Measurements from ENCODE around the gene UNC45B. TPM values are rescaled to one million over a fixed set of nuclear protein-coding genes. Genes with fewer than 3 reads are reported as not detected.

UNC45B gene
- total and polyA plus RNA-seq, 11 donors, result 49.1 to 305 (median 204) TPM

GRCh38 chr17:35167046-35167445, 19.4 kb downstream of the UNC45B start:
- DNase-seq (no peak), ATAC-seq (no peak)
- Histone ChIP-seq H3K4me1 (peaks cover 0 to 14% (median 0%) of the 10 kb centered on the region in 12 donors), H3K36me3 (peaks cover 0 to 81% (median 16%) of the 10 kb centered on the region in 9 donors), H3K4me3 (no peak overlapping the region), H3K27ac (no peak overlapping the region), H3K9me3 (no peaks in the 10 kb centered on the region), H3K27me3 (no peaks in the 10 kb centered on the region)
- TF ChIP-seq CTCF (IDR thresholded peaks at IDR 0.05) (no peak), POLR2A (IDR thresholded peaks at IDR 0.05) (no peak)
- 17 to 51% (median 33%) methylated on average over 1 to 3 of the region's 3 CpGs for WGBS, 4 donors
- intact Hi-C loops (cut with DNase I), result loop anchor here in 4 of 10 donors (5.0 to 10.0 kb wide), 4 partner anchors 360 to 578 kb away; partner anchors contain the start of gene SLFN12L (in 1 of the 4)

GRCh38 chr17:35167666-35168065, 20.0 kb downstream of the UNC45B start:
- no peak for ATAC-seq
- no peak overlapping the region for H3K4me3 ChIP-seq
- WGBS, 4 donors, result 80 to 88% (median 83%) methylated on average over 1 of the region's 1 CpG
- no peaks in the 10 kb centered on the region for H3K9me3 ChIP-seq
- no peak for TF ChIP-seq CTCF (IDR thresholded peaks at IDR 0.05)
- intact Hi-C loops (cut with DNase I), result loop anchor here in 4 of 10 donors (5.0 to 10.0 kb wide), 4 partner anchors 360 to 577 kb away; partner anchors contain the start of gene SLFN12L (in 1 of the 4)
- H3K27ac ChIP-seq, result no peak overlapping the region
- DNase-seq, result no peak
- H3K36me3 ChIP-seq, result peaks cover 0 to 82% (median 16%) of the 10 kb centered on the region in 9 donors
- H3K4me1 ChIP-seq, result peaks cover 0 to 10% (median 0%) of the 10 kb centered on the region in 12 donors
- no peaks in the 10 kb centered on the region for H3K27me3 ChIP-seq

- TF ChIP-seq POLR2A (IDR thresholded peaks at IDR 0.05), result no peak
- no peak for TF ChIP-seq CTCF (IDR thresholded peaks at IDR 0.05)
- no peaks in the 10 kb centered on the region for H3K27me3 ChIP-seq
- H3K27ac ChIP-seq, result no peak overlapping the region
- peaks cover 0 to 10% (median 0%) of the 10 kb centered on the region in 12 donors for H3K4me1 ChIP-seq
- whole genome bisulfite sequencing, 4 donors, result 82 to 89% (median 87%) methylated on average over 17 of the region's 17 CpGs
- H3K4me3 ChIP-seq, result no peak overlapping the region
- DNase-seq (no peak), ATAC-seq (peak in 1 of 4 donors; percentile 29)
- no peaks in the 10 kb centered on the region for H3K9me3 ChIP-seq
- intact Hi-C loops (cut with DNase I), result loop anchor here (2.0 to 10.0 kb wide), 12 partner anchors 72 to 577 kb away; partner anchors contain the start of genes SLFN12L (in 4 of the 10) and SLFN5 (in 2 of the 10)
- H3K36me3 ChIP-seq, result peaks cover 0 to 83% (median 16%) of the 10 kb centered on the region in 9 donors
Measured at GRCh38 chr17:35169835-35170363, 22.3 kb downstream of the UNC45B start.

GRCh38 chr17:35170968-35171771, 23.6 kb downstream of the UNC45B start:
- no peak overlapping the region for H3K4me3 ChIP-seq
- peak in 9 of 12 donors; percentile 13 to 53 (median 33) for TF ChIP-seq CTCF (IDR thresholded peaks at IDR 0.05)
- TF ChIP-seq POLR2A (IDR thresholded peaks at IDR 0.05), result no peak
- peaks cover 0 to 11% (median 0%) of the 10 kb centered on the region in 12 donors for H3K4me1 ChIP-seq
- no peaks in the 10 kb centered on the region for H3K27me3 ChIP-seq
- no peak for DNase-seq
- 74 to 78% (median 76%) methylated on average over 17 to 18 of the region's 18 CpGs for WGBS, 4 donors
- no peaks in the 10 kb centered on the region for H3K9me3 ChIP-seq
- peak in 2 of 4 donors; percentile 14 to 23 for ATAC-seq
- H3K27ac ChIP-seq, result no peak overlapping the region
- peaks cover 0 to 79% (median 20%) of the 10 kb centered on the region in 9 donors for H3K36me3 ChIP-seq
- intact Hi-C loops (cut with DNase I), result loop anchor here in 9 of 10 donors (2.0 to 10.0 kb wide), 10 partner anchors 71 to 576 kb away; partner anchors contain the start of genes SLFN12L (in 3 of the 9) and SLFN5 (in 2 of the 9)
